ENCODE data around the gene TH.
"Not testable (repeated sequence)": the region's sequence is repeated elsewhere in the genome, so short reads cannot be mapped to it uniquely, and the experiment has no call there.

Gene TH

DNA sequence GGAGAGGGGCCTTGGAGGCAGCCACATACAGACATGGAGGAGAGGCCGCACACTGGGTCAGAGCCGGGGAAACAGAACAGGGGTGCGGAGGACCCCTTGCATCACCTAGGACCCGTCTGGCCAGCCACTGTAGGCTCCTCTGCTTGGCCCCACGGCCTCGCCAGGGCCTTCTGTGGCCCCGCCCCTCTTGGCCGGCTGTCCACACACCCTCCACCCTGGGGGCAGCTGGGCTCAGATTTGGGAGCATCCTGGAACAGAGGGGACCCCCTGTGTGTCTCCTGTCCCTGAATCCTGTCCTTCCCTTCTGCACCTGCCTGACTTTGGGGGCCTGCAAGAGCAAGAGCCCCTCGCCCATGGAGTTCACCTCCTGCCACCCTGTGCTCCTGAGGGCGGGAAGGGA, 7.9 kb upstream of the TH start:
- Mint-ChIP-seq H3K36me3 (no peaks in the 10 kb centered on the region), H3K4me3 (no peak overlapping the region), H3K9me3 (ENCODE audit: low read depth) (no peaks in the 10 kb centered on the region), H3K4me1 (ENCODE audit: low read depth) (peaks cover 1% of the 10 kb centered on the region), H3K27me3 (peaks cover 2% of the 10 kb centered on the region), H3K27ac (no peak overlapping the region)

DNA sequence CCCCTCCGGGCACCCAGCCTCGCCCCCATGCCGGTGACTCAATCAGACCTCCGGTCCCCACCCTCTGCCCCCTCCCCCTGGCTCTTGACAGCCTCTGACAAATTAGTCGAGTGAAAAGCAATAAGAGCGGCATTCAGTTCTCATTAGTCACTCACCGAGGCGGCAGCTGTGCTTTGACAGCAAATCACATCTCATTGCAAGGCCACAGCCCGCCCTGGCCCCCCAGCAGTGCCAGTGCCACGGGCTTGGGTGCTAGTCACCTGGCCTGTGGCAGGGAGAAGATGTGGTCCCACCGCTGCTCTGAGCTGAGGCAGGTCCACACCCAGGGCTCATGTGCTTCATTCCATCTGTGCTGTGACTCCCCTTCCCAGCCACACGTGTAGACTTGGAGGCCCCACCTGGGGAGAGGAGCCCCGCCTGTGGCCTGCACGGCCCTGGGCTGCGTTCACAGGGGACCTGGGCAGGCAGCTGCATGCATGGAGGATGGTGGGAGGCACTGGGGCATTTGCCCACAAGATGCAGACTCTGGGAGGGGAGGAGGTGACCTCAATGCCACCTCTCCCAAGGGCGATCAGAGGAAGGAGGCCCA, 7.4 kb upstream of the TH start:
- peaks cover 1% of the 10 kb centered on the region for H3K4me1 Mint-ChIP-seq (ENCODE audit: low read depth)
- no peak overlapping the region for H3K4me3 Mint-ChIP-seq
- H3K9me3 Mint-ChIP-seq (ENCODE audit: low read depth) = no peaks in the 10 kb centered on the region
- H3K27me3 Mint-ChIP-seq = peaks cover 2% of the 10 kb centered on the region
- H3K27ac Mint-ChIP-seq = no peak overlapping the region
- H3K36me3 Mint-ChIP-seq = no peaks in the 10 kb centered on the region

DNA sequence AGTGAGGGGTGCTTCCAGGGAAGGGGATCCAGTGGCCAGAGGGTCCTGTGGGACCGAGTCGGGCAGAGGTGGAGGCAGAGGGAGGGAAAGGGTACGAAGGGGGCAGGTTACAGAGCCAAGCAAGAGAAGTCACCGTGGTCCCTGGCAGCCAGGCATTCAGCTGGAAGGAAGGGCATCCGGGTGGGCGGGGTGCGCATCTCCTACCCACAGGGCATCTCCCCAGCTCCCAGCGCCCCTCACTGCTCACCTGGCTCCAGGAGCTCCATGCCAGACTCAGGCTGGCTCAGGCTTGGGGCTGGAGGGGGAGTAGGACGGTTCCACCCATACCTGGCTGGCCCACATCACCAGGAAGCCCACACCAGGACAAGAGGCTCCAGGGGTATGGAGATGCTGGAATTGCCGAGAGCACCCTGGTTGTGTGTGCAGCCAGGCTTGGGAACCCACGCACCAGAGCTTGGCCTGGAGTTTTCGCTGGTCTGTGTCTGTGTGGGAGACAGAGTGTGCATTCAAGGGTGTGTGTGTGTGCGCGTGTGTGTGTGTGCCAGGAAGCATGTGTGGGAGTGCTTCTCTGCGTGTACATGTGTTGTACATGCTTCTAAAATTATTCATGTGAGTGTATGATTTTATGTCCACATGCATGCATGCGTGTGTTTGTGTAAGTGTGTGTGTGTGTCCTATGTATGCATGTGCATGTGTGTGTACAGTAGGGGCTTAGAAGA, 6.6 kb upstream of the TH start:
- not testable (repeated sequence) for H3K36me3 Mint-ChIP-seq, H3K27ac Mint-ChIP-seq

DNA sequence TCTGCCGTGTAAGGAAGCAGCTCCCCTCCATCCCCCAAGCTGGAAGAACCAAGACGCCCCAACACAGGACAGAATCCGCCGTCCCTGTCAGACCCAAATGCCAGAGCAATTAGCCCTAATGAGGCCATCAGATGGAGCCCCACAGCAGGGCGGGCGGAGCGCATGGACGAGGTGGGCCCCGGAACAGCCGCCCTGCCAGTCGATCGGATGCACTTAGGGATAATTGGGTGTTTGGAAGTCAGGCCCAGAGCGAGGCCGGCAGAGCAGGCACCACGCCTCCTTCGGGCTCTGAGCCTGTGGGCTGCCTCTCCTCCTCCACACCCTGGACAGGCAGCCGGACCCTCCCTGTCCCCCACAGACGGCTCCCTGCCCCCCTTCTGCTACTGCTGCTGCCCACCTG, 5.5 kb upstream of the TH start:
- no peaks in the 10 kb centered on the region for H3K27me3 Mint-ChIP-seq
- no peaks in the 10 kb centered on the region for H3K4me1 Mint-ChIP-seq (ENCODE audit: low read depth)
- no peaks in the 10 kb centered on the region for H3K36me3 Mint-ChIP-seq
- H3K4me3 Mint-ChIP-seq = no peak overlapping the region
- H3K9me3 Mint-ChIP-seq (ENCODE audit: low read depth) = no peaks in the 10 kb centered on the region
- H3K27ac Mint-ChIP-seq = no peak overlapping the region

More for the DNA sequence above, 6.6 kb upstream of the TH start:
- not testable (repeated sequence) for H3K27me3 Mint-ChIP-seq; H3K9me3 Mint-ChIP-seq (ENCODE audit: low read depth); H3K4me3 Mint-ChIP-seq; H3K4me1 Mint-ChIP-seq (ENCODE audit: low read depth)

DNA sequence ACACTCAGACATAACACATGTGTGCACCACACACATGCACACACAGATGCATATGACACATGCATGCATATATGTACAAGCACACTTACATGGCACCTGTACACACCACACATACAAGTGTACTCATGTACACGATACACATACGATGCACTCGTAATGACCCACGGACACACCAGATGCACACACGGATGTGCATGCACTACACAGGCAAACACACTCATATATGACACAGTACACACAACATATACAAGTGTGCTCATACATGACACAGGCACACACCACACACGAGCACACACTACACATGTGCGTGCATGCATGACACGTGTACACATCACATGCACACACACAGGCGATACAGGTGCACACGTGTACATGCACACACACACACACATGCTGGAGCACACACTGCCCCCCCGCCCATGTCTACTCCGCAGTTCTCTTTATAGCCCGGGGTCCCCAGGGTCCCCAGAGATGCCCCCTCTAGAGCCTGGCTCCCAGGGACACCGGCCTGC, 4.8 kb upstream of the TH start:
- H3K9me3 Mint-ChIP-seq (ENCODE audit: low read depth) = no peaks in the 10 kb centered on the region
- H3K27ac Mint-ChIP-seq = no peak overlapping the region
- no peaks in the 10 kb centered on the region for H3K4me1 Mint-ChIP-seq (ENCODE audit: low read depth)
- no peaks in the 10 kb centered on the region for H3K27me3 Mint-ChIP-seq
- H3K36me3 Mint-ChIP-seq = no peaks in the 10 kb centered on the region
- H3K4me3 Mint-ChIP-seq = no peak overlapping the region

DNA sequence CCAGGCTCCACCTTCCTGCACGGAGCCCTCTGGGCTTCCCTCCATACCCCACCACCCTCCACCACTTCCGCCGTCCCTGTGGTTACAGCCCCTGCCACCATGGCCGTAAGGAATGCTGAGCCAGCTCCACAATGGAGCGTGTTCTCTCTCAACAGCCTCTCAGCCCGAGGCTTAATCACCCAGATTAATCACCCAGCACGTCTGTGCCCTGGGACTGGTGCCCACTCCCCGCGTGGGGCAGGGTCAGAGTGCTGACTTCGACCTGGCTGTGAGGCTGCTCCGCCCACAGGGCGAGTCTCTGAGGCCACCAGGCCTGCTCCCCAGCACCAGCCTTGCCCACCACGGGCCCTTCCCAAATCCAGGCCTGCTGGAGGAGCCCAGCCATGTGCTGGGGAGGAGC, 4.0 kb upstream of the TH start:
- Mint-ChIP-seq H3K27ac (no peak overlapping the region), H3K27me3 (no peaks in the 10 kb centered on the region), H3K9me3 (ENCODE audit: low read depth) (no peaks in the 10 kb centered on the region), H3K36me3 (no peaks in the 10 kb centered on the region), H3K4me3 (no peak overlapping the region), H3K4me1 (ENCODE audit: low read depth) (no peaks in the 10 kb centered on the region)

DNA sequence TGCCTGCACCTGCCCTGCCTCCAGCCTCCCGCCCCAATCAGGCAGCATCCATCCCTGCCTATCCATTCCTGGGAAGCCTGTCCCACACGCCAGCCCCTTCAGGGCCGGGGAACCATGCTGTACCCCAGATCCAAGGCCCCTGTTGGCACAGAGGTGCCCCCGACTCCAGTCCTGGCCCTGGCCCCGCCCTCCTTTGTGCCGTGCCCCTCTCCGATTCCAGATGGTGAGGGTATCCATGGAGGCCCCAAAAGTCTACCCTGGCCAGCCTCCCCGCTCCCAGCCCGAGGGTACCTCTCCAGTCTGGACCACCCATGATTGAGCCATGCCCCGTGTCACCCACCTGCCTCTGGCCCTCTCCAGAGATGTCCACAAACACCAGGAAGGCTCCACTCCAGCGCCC, 2.7 kb upstream of the TH start:
- Mint-ChIP-seq H3K9me3 (ENCODE audit: low read depth) (no peaks in the 10 kb centered on the region), H3K27ac (no peak overlapping the region), H3K4me1 (ENCODE audit: low read depth) (no peaks in the 10 kb centered on the region), H3K4me3 (no peak overlapping the region), H3K36me3 (no peaks in the 10 kb centered on the region), H3K27me3 (no peaks in the 10 kb centered on the region)

DNA sequence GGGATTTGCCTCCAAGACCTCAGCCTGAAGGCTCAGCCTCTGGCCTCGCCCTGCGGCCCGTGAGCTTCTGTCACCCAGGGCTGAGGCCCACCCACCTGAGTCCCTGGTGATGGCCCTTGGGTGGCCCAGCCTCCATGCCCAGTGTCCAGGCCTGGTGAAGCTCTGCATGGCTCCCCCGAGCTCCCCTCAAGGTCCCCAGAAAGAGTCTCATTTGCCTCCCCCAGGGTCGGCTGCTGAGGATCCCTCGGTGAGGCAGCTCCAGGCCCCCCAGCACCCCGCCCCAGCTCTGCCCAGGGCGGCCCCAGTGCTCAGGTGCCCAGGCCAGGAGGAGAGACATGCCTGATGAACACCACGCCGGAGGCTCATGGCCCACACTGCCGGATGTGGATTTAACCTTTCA, 2.1 kb upstream of the TH start:
- Mint-ChIP-seq H3K4me3 (no peak overlapping the region), H3K9me3 (ENCODE audit: low read depth) (no peaks in the 10 kb centered on the region), H3K27me3 (no peaks in the 10 kb centered on the region), H3K27ac (no peak overlapping the region), H3K36me3 (no peaks in the 10 kb centered on the region), H3K4me1 (ENCODE audit: low read depth) (no peaks in the 10 kb centered on the region)

DNA sequence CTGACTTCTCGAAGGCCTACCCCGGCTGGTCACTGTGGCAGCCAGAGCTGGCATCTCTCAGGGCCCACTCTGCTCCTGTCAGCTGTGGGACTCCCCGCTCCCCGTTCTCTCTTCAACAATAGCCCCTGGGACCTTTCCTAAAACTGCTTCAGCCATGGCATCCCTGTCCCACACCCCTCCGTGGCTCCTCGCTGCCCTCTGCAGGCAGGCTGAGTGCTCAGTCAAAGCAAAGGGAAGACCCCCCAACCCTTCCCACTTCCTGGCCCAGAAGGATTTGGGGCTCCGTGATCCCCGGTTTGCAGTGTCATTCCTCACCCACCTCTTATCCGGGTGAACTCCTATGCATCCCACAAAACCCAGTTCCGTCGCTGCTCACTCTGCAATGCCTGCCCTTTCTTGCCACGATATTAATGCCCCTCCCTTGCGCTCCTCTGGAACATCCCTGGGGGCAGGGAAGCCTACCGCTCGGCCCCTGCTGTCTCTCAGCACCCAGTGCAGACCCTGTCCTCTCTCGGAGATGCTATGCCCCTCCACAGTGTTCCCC, 1.6 kb upstream of the TH start:
- no peaks in the 10 kb centered on the region for H3K9me3 Mint-ChIP-seq (ENCODE audit: low read depth)

DNA sequence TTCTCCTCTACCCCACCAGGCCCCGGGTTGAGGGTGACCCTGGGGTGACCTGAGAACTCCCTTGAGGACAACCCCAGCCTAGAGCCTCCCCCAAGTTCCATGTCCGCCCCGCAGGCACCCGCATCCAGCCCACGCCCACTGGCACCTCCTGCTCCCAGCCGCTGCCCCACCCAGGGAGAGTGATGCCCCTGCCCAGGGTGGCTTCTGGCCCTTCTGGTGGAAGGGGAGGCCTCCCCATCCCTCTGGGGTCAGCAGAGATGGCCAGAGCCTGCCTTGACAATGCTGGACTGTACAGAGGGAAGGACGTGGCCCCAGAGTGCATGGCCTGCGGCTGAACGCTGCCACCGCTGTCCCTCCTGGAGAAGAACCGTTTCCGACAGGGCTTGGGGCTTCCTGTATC, 1.1 kb upstream of the TH start:
- no peaks in the 10 kb centered on the region for H3K27me3 Mint-ChIP-seq
- H3K36me3 Mint-ChIP-seq = no peaks in the 10 kb centered on the region
- H3K9me3 Mint-ChIP-seq (ENCODE audit: low read depth) = no peaks in the 10 kb centered on the region
- no peaks in the 10 kb centered on the region for H3K4me1 Mint-ChIP-seq (ENCODE audit: low read depth)
- no peak overlapping the region for H3K27ac Mint-ChIP-seq
- H3K4me3 Mint-ChIP-seq = no peak overlapping the region

More for the DNA sequence above, 1.6 kb upstream of the TH start:
- Mint-ChIP-seq H3K36me3 (no peaks in the 10 kb centered on the region), H3K4me3 (no peak overlapping the region), H3K4me1 (ENCODE audit: low read depth) (no peaks in the 10 kb centered on the region), H3K27ac (no peak overlapping the region), H3K27me3 (no peaks in the 10 kb centered on the region)

DNA sequence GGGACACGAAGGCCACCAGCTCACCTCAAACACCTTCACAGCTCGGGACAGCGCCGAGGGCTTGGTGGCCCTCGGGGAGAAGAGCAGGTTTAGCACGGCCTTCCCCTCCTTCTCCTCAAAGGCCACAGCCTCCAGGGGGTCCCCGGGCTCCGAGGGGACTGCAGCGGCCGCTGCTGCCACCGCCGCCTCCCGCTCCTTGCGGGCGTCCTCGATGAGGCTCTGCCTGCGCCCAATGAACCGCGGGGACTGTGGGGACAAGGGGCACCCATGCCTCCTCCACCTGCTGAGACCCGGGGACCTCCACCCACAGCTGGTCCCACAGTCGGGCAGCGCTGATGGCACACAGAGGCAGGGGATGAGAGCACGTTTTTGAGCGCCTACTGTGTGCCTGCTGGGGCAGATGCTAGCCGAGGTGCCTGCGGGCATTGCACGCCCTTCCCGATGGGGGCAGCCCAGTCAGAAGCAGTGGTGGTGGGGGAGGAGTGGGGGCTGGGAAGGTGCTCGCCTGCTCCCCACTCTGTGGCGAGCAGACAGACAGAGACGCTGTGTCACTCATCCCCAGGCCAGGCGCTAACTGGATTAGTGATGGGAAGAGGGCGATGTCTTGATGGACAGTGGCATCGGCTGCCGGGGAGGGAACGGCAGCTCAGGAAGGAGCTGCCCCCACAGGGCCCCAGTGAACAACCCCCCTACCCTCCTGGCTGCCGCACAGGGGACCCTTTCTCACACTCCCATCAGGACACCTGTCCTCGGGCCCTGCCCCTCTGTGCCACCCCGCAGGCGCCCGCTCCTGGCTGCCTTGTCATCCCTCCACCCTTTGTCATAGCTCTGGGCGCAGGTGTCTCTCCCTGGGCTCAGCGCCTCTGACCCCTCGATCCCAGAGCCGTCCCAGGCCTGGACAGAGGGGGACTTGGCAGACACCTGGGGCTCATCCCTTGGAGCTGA, 1.7 kb downstream of the TH start:
- no peaks in the 10 kb centered on the region for H3K4me1 Mint-ChIP-seq (ENCODE audit: low read depth)
- no peaks in the 10 kb centered on the region for H3K27me3 Mint-ChIP-seq
- no peak overlapping the region for H3K27ac Mint-ChIP-seq
- H3K9me3 Mint-ChIP-seq (ENCODE audit: low read depth) = no peaks in the 10 kb centered on the region
- H3K4me3 Mint-ChIP-seq = no peak overlapping the region
- H3K36me3 Mint-ChIP-seq = no peaks in the 10 kb centered on the region

DNA sequence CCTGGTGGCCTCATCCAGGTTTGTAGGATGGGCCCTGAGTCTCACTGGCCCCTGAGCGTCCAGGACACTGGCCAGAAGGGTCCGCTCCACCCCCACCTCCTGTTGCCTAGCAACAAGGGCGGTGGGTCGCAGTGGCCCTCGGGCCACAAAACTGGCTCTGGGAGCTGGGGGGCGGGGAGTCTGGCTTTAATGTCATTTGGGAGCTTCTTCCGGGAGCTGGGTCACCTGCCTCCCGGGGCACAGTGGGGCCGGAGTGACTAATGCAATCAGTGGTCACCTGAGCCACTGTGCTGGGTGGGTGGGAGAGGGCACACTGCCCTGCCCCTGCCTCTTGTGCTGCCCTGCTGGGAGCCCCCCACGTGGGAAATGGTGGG, 2.6 kb downstream of the TH start:
- H3K4me3 Mint-ChIP-seq = no peak overlapping the region
- H3K36me3 Mint-ChIP-seq = no peaks in the 10 kb centered on the region
- no peak overlapping the region for H3K27ac Mint-ChIP-seq
- no peaks in the 10 kb centered on the region for H3K4me1 Mint-ChIP-seq (ENCODE audit: low read depth)
- no peaks in the 10 kb centered on the region for H3K9me3 Mint-ChIP-seq (ENCODE audit: low read depth)
- H3K27me3 Mint-ChIP-seq = no peaks in the 10 kb centered on the region

DNA sequence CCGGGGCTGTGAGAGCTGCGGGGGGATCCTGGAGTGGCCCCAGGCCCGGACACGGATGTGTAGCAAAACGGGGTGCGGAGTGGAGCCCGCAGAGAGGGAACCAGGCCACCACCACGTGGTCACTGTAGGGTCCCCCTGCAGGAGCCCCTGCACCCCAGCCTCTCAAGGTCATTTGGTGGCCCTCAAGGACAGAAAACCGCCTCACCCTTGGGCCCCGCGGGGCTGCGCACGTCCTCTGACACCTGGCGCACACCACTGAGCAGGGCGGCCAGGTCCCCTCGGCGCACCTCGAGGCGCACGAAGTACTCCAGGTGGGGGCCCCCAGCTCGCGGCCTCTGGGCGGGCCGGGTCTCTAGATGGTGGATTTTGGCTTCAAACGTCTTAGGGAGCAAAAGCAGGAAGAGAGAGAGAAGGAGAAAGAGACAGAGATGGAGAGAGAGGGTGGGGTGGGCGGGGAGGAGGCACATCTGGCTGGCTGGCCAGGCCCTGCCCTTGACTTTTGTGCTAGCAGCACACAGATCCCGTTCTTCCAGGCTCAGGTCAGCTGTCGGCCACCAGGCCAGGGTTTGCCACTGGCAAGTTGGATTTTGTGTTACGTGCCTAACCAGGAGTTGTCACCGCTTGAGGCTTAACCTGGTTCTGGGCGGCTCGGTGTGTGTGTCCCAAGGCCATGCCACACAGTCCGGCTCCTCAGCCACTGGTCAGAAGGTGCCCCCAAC, 3.2 kb downstream of the TH start:
- no peaks in the 10 kb centered on the region for H3K27me3 Mint-ChIP-seq
- no peaks in the 10 kb centered on the region for H3K9me3 Mint-ChIP-seq (ENCODE audit: low read depth)
- H3K4me1 Mint-ChIP-seq (ENCODE audit: low read depth) = no peaks in the 10 kb centered on the region
- no peak overlapping the region for H3K27ac Mint-ChIP-seq
- H3K36me3 Mint-ChIP-seq = no peaks in the 10 kb centered on the region
- H3K4me3 Mint-ChIP-seq = no peak overlapping the region

DNA sequence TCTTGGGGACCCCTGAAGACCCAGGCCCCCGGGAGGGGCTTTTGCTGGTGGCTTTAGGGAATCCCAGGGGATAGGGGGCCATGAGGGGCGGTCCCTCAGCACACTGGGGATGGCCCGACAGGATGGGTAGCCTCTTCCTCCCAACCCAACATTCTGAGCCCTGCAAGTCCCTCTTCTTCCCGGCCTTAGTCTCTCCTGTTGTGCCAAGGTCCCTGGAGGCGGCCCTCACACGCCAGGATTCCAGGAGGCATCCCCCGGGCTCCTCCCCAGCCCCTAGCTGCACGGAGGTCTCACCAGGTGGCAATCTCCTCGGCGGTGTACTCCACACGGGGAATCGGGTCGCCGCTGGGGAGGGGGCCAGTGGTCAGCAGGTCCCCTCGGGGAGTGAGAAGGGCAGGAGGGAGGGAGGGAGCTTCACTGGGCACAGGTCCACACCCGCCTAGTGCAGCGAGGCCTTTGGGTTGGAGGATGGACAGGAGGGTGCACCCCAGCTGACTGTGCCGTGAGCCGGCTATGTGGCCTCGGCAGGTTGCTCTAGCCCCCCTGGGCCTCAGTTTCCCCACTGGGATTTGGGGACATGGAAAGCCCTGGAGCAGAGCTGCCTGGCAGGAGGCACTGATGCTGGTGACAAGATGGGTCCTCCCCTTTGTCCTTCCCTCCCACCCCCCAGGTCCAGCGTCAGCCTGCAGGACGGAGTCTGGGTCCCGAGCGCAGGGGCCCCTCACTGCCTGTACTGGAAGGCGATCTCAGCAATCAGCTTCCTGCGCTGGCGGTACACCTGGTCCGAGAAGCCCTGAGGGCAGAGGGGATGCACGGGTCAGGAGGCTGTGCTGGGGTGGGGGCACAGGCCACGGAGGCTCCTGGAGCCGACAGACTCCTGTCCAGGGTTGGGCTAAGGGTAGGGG, 4.2 kb downstream of the TH start:
- H3K36me3 Mint-ChIP-seq = no peaks in the 10 kb centered on the region
- no peak overlapping the region for H3K27ac Mint-ChIP-seq
- H3K27me3 Mint-ChIP-seq = no peaks in the 10 kb centered on the region
- H3K4me3 Mint-ChIP-seq = no peak overlapping the region
- H3K9me3 Mint-ChIP-seq (ENCODE audit: low read depth) = no peaks in the 10 kb centered on the region
- H3K4me1 Mint-ChIP-seq (ENCODE audit: low read depth) = no peaks in the 10 kb centered on the region

Data from activated naive CD8-positive, alpha-beta T cell (primary cell).